Panc1 (cell line): ENCODE results near the gene KCNG2. TPM values are rescaled to one million over a fixed set of nuclear protein-coding genes. Genes with fewer than 3 reads are reported as not detected.

Source experiments
- ATAC-seq: fragments of 200-7000 bp; cut with Tn5 transposase; 2 replicates; pipeline ENCODE4 v1.9.1; 2020; ENCODE audit warnings: mild to moderate bottlenecking, moderate library complexity
- BruUV-seq: library from RNA; stranded (reverse); fragments of 400-500 nt; replicated peaks from 2 replicates; lab custom pipeline; 2021; lab: Mats Ljungman, UMichigan
- CTCF ChIA-PET: fragments of 300-600 bp; sonication (Branson Sonifier 250); formaldehyde crosslinking; loops from one replicate; lab custom pipeline; 2022; ENCODE audit warnings: antibody characterized with exemption; lab: Charles Lee
- POLR2A ChIA-PET: fragments of 300-600 bp; sonication (Branson Sonifier 250); formaldehyde crosslinking; loops from one replicate; lab custom pipeline; 2022; ENCODE audit warnings: antibody characterized with exemption; lab: Charles Lee
- DNase-seq: peaks from one replicate; pipeline ENCODE4 v3.0.0-alpha.2; 2010; ENCODE audit warnings: low read depth, low spot score
- H3K27ac ChIP-seq: 2 replicates; pipeline ENCODE4 v1.5.1; 2011; ENCODE audit warnings: mild to moderate bottlenecking, low read length, inconsistent platforms
- H3K27me3 ChIP-seq: fragments of 200-500 bp; sonication (Bioruptor generic); 2 replicates; pipeline ENCODE4 v1.6.0; 2014; ENCODE audit warnings: low read length, inconsistent platforms; ENCODE audit not compliant: control insufficient read depth, insufficient read depth
- H3K36me3 ChIP-seq: fragments of 200-500 bp; sonication (Bioruptor generic); 2 replicates; pipeline ENCODE4 v1.5.1; 2014; ENCODE audit warnings: inconsistent platforms, mild to moderate bottlenecking, low read length, moderate library complexity; ENCODE audit not compliant: control insufficient read depth, insufficient read depth
- H3K4me1 ChIP-seq: 2 replicates; pipeline ENCODE4 v1.5.1; 2011; ENCODE audit warnings: inconsistent platforms, mild to moderate bottlenecking, low read length, moderate library complexity; ENCODE audit not compliant: control insufficient read depth, insufficient read depth
- H3K4me3 ChIP-seq, 2 experiments: 2 replicates each; pipeline ENCODE4 v1.5.1; 2011 to 2012; ENCODE audit warnings: low read depth in 2 of 2, low read length in 2 of 2, mild to moderate bottlenecking in 2 of 2, inconsistent platforms in 1 of 2, moderate library complexity in 1 of 2
- H3K9me3 ChIP-seq: fragments of 200-500 bp; sonication (Bioruptor generic); 2 replicates; pipeline ENCODE4 v1.5.1; 2014; ENCODE audit warnings: low read depth, mild to moderate bottlenecking, inconsistent platforms, low read length, moderate library complexity; ENCODE audit not compliant: control insufficient read depth, insufficient read depth
- POLR2AphosphoS5 ChIP-seq: IDR thresholded peaks from 2 replicates; pipeline ENCODE4 v1.6.1; 2012; ENCODE audit warnings: mild to moderate bottlenecking, low read depth, low read length, moderate library complexity
- REST ChIP-seq, 2 experiments: IDR thresholded peaks; 2 replicates each; pipeline ENCODE4 v1.6.1; 2011 to 2012; ENCODE audit warnings: low read depth in 2 of 2, control low read depth in 1 of 2, low read length in 1 of 2, mild to moderate bottlenecking in 1 of 2, moderate library complexity in 1 of 2; ENCODE audit not compliant: insufficient read depth in 1 of 2
- SIN3A ChIP-seq: IDR thresholded peaks from 2 replicates; pipeline ENCODE4 v1.6.1; 2012; ENCODE audit warnings: low read depth, mild to moderate bottlenecking, low read length, moderate library complexity, borderline replicate concordance; ENCODE audit not compliant: insufficient read depth
- TCF7L2 ChIP-seq: IDR thresholded peaks from 2 replicates; pipeline ENCODE4 v1.6.1; 2011; ENCODE audit warnings: mild to moderate bottlenecking, low read depth, low read length, inconsistent platforms
- in situ Hi-C: cut with HindIII; loops from 2 replicates; pipeline ENCODE4 v1.10.0; 2016; ENCODE audit warnings: low sequenced_read_pairs, low pct_unique_long_range_greater_than_20kb
- intact Hi-C: fragments of 100-400 bp; cut with micrococcal nuclease; formaldehyde crosslinking; loops from one replicate; pipeline ENCODE4 v1.10.0; 2022; ENCODE audit not compliant: unreplicated experiment
- total RNA-seq: library from RNA; stranded (reverse); gene quantifications from one replicate; pipeline ENCODE4 v1.2.1, GENCODE V29; 2021; ENCODE audit not compliant: unreplicated experiment
- TF ChIP-seq, protein P1 (sequence below): fragments of 450-650 bp; IDR thresholded peaks from 2 replicates; pipeline ENCODE4 v1.5.1; 2017; ENCODE audit warnings: mild to moderate bottlenecking

KCNG2 gene
- total RNA-seq, 1 experiment from 2014 or later, result not detected

DNA sequence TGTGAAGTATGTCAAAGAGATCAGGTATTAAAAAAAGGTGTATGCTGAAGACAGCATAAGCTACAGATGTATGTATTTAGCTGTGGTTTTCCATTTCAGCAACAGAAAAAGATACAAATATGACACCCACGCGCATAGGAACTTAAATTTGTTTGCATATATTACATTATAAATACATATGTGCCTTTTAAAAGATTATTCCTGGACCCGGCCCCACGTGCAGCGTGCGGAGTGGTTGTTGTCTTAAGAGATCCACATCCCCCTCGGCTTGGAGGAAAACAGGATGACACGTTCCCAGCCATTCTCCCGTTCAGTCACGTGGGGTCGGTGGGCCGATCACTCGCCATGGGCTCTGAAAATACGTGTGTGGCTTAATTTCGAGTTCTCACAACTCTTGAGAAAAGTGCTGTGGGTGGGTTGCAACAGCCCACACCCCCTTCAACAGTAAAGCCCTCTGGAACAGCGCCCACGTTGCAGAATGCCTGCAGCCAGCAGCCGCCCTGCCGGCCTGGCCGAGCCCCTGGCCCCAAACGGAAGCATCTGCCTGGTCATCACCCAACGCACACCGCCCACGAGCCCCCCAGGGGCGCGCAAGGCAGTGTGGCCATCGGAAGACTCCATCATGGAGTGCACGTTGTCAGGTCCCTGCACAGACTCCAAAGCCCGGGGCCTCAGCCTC, 18.6 kb upstream of the KCNG2 start:
- peaks cover 31% of the 10 kb centered on the region for H3K27me3 ChIP-seq
- TF ChIP-seq, protein P1, sequence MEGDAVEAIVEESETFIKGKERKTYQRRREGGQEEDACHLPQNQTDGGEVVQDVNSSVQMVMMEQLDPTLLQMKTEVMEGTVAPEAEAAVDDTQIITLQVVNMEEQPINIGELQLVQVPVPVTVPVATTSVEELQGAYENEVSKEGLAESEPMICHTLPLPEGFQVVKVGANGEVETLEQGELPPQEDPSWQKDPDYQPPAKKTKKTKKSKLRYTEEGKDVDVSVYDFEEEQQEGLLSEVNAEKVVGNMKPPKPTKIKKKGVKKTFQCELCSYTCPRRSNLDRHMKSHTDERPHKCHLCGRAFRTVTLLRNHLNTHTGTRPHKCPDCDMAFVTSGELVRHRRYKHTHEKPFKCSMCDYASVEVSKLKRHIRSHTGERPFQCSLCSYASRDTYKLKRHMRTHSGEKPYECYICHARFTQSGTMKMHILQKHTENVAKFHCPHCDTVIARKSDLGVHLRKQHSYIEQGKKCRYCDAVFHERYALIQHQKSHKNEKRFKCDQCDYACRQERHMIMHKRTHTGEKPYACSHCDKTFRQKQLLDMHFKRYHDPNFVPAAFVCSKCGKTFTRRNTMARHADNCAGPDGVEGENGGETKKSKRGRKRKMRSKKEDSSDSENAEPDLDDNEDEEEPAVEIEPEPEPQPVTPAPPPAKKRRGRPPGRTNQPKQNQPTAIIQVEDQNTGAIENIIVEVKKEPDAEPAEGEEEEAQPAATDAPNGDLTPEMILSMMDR, result no peak
- H3K36me3 ChIP-seq, result no peaks in the 10 kb centered on the region
- POLR2A ChIA-PET, result no interaction called here
- no peaks in the 10 kb centered on the region for H3K9me3 ChIP-seq
- CTCF ChIA-PET, result no interaction called here
- in situ Hi-C loops (no loop called here), intact Hi-C loops (no loop called here)
- no peak overlapping the region for H3K4me3 ChIP-seq
- no peaks in the 10 kb centered on the region for H3K4me1 ChIP-seq
- DNase-seq (no peak), ATAC-seq (no peak)
- H3K27ac ChIP-seq, result no peak overlapping the region
- BruUV-seq, result no TSS peak

GRCh38 chr18:79779700-79780190, 18.0 kb upstream of the KCNG2 start:
- no peak for DNase-seq
- CTCF ChIA-PET, result no interaction called here
- in situ Hi-C loops, result no loop called here
- Histone ChIP-seq H3K4me3 (no peak overlapping the region), H3K4me1 (no peaks in the 10 kb centered on the region), H3K9me3 (no peaks in the 10 kb centered on the region), H3K36me3 (no peaks in the 10 kb centered on the region), H3K27me3 (peaks cover 26% of the 10 kb centered on the region), H3K27ac (no peak overlapping the region)
- POLR2A ChIA-PET, result no interaction called here
- intact Hi-C loops, result no loop called here
- no peak for TF ChIP-seq TCF7L2
- TF ChIP-seq SIN3A, result no peak
- no peak for TF ChIP-seq POLR2AphosphoS5
- TF ChIP-seq, protein P1, result no peak
- no peak for TF ChIP-seq REST (IDR thresholded peaks at IDR 0.05; ENCODE audit: insufficient read depth in 1 of 2, low read depth in 2 of 2, low read length in 1 of 2)
- ATAC-seq, result no peak
- BruUV-seq, result no TSS peak
